T-helper 22 cell (primary cell): ENCODE measurements around the gene FSTL4.

Source experiments
- DNase-seq: peaks from one replicate; pipeline ENCODE4 v3.0.0-alpha.2; 2020; ENCODE audit warnings: low read depth

Gene FSTL4

DNA sequence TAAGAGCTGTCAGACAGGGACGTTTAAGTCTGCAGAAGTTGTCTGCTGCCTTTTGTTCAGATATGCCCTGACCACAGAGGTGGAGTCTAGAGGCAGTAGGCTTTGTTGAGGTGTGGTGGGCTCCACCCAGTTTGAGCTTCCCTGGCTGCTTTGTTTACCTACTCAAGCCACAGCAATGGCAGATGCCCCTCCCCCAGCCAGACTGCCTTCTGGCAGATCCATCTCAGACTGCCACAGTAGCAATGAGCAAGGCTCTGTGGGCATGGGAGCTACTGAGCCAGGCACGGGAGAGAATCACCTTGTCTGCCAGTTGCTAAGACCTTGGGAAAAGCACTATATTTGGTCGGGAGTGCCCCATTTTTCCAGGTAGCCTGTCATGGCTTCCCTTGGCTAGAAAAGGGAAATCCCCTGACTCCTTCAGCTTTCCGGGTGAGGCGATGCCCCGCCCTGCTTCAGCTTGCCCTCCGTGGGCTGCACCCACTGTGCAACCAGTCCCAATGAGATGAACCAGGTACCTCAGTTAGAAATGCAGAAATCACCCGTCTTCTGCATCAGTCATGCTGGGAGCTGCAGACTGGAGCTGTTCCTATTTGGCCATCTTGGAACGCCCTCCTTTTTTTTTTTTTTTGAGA lies 441.5 kb downstream of the FSTL4 start:
- peak; percentile 61 for DNase-seq

DNA sequence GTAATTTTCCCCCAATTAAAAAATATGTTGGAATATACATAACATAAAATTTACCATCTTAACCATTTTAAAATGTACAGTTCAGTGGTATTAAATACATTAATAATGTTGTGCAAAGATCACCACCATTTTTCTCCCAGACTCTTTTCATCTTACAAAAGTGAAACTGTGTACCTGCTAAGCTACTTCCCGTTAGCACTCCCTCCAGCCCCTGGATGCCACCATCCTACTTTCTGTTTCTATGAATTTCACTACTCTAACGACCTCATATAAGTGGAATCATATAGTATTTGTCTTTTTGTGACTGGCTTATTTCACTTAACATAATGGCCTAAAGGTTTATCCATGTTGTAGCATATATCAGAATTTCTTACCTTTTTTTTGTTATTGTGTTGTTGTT lies 447.6 kb downstream of the FSTL4 start:
- DNase-seq = no peak

DNA sequence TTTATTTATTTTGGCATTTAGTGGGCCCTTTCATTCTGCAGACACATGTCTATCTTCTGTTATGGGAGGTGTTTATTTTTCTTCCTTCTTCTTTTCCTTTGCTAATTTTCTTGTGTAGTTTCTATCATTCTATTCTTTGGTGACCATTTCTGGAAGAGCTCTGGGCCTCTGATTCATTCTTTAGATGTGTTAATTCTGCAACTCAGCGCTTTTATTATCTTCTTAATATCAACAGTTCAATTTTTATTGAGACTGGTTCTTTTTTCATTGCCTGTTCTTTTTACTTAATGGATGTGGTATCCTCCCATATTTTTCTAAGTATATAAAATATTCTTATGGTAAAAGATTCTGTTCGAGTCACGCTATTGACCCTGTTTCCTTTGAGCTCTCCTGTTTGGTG lies 448.5 kb downstream of the FSTL4 start:
- DNase-seq = no peak

DNA sequence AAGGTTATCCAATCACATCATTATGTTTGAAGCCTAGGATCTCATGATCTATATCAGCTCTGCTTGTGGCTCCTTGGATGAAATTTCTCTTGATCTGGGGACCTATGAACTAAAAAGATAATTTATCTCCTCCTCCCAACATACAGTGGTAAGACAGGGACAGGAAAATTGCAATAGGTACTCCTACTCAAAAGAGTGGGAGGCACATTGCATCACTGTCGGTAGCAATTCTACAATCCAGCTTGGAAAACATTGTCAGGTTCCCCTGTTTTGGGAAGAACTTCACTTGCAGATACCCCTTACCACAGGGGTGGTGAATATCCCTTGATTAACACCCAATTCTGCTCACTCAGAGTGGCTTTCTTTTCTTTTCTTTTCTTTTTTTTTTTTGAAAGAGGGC lies 452.8 kb downstream of the FSTL4 start:
- DNase-seq = no peak

DNA sequence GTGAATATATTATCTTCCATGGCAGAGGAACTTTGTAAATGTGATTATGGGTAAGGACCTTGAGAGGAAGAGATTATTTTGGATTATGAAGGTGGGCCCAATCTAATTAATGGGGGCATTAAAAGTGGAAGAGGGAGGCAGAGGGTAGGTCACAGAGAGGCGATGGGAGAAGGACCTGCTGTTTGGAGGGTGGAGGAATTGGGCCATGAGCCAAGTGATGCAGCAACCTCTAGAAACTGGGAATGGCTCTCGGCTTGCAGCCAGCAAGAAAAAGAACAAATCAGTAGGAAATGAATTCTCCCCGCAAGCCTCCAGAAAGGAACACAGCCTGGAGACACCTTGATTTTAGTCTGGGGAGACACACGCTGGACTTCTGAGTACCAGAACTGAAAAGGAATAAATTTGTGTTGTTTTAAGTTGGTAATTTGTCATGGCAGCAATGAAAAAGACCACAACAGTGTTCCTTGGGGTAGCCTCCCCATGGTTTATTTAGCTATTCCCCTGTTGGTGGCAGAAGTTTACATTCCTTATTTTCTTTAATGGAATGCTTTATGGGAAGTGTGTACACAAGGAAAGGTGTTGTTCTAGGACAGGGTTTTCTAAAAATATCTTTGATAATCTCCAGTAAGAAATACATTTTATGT lies 456.9 kb downstream of the FSTL4 start:
- DNase-seq = no peak

DNA sequence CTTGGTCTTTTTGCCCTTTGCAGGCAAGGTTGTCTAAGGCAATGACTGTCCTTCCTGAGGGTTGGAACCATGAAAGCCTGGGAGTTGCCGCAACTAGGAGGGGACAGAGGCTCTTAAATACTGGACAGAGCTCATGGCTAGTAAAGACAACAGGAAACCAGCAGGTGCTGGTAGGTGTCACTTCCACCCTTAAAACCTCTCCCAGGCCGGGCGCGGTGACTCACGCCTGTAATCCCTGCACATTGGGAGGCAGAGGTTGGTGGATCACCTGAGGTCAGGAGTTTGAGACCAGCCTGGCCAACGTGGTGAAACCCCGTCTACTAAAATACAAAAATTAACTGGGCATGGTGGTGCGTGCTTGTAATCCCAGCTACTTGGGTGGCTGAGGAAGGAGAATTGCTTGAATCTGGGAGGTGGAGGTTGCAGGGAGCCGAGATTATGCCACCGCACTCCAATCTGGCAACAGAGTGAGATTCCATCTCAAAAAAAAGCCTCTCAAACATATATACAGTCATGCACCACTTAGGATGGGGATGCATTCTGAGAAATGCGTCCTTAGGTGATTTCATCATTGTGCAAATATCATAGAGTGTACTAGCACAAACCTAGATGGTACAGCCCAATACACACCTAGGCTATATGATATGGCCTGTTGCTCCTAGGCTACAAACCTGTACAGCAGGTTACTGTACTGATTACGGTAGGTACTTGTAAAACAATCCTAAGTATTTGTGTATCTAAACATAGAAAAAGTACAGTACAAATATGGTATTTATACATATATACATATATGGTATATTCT lies 457.9 kb downstream of the FSTL4 start:
- no peak for DNase-seq

DNA sequence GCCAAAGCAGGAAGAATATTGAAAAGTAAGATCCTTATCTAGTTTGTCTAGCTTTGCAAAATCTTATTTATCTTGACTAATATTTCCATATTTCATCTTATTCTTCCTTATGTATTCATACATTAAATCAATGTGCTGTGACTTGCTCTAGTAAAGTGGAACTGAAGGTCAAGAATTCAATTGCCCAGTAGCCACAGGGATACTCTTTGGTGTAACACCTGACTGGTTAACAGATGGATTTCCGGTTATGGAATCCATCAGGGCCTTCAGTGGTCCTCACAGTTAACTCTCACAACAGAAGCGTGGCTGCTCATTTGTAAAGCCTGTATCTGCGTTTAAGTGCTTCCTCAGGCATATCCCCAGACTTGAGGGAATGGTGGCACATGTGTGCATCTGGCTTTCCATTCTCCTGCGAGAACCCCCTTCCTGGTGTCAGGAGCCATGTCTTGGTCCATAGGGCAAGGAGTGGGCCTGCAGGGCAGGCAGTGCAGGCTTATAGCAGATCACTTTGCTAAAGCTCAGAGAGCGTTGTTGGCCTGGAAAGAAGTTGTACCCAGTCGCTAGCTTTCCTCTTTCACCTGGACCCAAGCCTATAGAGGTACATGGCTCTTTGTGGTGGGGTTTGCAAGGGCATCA lies 461.3 kb downstream of the FSTL4 start:
- no peak for DNase-seq

DNA sequence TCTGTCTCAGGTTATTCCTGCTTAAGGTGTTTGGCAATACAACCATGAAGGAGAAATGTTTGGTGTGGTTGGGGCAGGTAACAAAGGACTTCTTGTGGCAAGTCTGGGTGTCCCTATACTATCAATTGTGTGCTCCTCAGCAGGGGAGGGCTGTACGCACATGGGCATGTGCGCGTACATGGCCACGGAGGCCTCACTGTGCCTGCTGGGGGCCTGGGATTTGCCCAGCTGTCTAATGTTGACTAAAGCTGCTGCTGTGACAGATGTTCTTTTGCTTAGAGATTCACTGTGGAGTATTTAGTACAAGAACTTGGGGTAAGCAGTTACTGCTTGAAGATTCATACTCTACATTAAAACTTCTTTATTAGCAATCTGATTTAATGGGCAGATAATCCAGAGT lies 463.0 kb downstream of the FSTL4 start:
- no peak for DNase-seq

DNA sequence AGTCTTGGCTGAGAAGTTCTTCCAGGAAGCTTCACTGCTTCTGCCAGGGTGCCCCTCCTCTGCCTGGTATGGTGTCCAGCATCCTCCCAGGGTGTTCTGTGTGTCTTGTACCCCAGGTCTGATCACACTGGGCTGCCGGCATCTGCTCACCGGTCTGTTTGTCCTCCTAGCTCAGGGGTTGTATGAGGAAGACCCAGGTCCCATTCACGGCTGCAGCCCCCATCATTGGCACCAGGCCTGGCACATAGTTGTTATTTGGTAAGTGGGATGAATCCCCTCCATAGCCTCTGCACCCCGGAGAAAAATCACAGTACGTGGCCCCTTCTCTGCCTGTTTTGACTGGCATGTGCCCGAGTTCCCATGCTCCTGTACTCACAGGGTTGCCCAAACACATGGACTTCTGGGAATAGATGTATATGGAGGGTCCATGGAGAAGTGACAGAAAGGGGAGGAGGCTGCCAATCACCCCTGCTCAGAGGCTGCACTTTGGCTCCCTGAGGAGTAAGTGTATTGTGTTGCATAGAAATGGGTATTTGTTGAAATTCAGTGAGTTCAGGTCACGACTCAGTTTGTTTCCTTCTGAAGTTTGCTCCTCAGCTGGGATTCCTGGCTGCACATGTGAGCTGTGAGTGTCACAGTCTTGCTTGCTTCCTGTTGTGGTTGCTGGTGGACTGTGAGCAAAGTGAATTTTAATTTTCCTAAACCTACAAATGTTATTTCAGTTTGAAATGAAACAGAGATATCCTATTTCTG lies 464.4 kb downstream of the FSTL4 start:
- no peak for DNase-seq

DNA sequence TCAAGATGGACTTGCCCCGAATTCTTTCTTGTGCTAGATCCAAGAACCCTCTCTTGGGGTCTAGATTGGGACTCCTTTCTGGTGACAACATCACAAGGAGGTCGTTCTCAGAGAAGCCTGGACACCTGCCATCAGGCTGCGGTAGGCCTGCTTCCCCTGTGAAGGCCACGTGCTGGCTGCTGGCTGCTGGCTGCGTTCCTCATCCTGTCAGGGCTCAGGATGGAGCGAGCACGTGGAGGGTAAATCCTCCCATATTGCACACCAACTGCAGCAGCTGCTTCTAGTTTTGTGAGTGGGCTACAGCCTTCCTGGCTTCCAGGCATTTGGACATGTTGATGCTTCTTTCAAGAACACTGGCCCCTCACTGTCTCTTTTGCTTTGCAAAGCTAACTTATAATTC lies 464.9 kb downstream of the FSTL4 start:
- DNase-seq = no peak
